ENCODE data around the gene ABHD16A.

Gene ABHD16A

GRCh38 chr6:31661262-31662123 lies 41.6 kb downstream of the ABHD16A start:
- H3K4me1 ChIP-seq, result peaks cover 6 to 67% (median 53%) of the 10 kb centered on the region in 4 donors
- DNase-seq, result no peak
- no peaks in the 10 kb centered on the region for H3K27me3 ChIP-seq
- H3K9me3 ChIP-seq, result no peaks in the 10 kb centered on the region
- peak overlapping the region; percentile 67 to 68 for H3K4me3 ChIP-seq
- TF ChIP-seq, protein P1, sequence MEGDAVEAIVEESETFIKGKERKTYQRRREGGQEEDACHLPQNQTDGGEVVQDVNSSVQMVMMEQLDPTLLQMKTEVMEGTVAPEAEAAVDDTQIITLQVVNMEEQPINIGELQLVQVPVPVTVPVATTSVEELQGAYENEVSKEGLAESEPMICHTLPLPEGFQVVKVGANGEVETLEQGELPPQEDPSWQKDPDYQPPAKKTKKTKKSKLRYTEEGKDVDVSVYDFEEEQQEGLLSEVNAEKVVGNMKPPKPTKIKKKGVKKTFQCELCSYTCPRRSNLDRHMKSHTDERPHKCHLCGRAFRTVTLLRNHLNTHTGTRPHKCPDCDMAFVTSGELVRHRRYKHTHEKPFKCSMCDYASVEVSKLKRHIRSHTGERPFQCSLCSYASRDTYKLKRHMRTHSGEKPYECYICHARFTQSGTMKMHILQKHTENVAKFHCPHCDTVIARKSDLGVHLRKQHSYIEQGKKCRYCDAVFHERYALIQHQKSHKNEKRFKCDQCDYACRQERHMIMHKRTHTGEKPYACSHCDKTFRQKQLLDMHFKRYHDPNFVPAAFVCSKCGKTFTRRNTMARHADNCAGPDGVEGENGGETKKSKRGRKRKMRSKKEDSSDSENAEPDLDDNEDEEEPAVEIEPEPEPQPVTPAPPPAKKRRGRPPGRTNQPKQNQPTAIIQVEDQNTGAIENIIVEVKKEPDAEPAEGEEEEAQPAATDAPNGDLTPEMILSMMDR (IDR thresholded peaks at IDR 0.05), result no peak
- peaks cover 4 to 41% (median 24%) of the 10 kb centered on the region in 3 donors for H3K36me3 ChIP-seq
- H3K27ac ChIP-seq, result peak overlapping the region; percentile 78 to 81
- intact Hi-C loops (cut with DNase I; ENCODE audit: low total_unique reads), result no loop called here

GRCh38 chr6:31660381-31661261 lies 42.5 kb downstream of the ABHD16A start, which contains the start of gene C6orf47:
Gene C6orf47, minus strand, starts transcription at chr6:31660778. Its CDS starts 831 bp downstream, at chr6:31659947.
- Histone ChIP-seq H3K27ac (peak within 1 kb of the TSS; percentile 78 to 81), H3K36me3 (peaks cover 4 to 49% (median 24%) of the 10 kb centered on the region in 3 donors), H3K27me3 (no peaks in the 10 kb centered on the region), H3K9me3 (no peaks in the 10 kb centered on the region), H3K4me3 (peak within 1 kb of the TSS; percentile 67 to 68), H3K4me1 (peaks cover 6 to 68% (median 51%) of the 10 kb centered on the region in 4 donors)
- DNase-seq, result peak; percentile 88 to 94
- intact Hi-C loops (cut with DNase I; ENCODE audit: low total_unique reads), result no loop called here
- TF ChIP-seq, protein P1 (IDR thresholded peaks at IDR 0.05), result no peak

DNA sequence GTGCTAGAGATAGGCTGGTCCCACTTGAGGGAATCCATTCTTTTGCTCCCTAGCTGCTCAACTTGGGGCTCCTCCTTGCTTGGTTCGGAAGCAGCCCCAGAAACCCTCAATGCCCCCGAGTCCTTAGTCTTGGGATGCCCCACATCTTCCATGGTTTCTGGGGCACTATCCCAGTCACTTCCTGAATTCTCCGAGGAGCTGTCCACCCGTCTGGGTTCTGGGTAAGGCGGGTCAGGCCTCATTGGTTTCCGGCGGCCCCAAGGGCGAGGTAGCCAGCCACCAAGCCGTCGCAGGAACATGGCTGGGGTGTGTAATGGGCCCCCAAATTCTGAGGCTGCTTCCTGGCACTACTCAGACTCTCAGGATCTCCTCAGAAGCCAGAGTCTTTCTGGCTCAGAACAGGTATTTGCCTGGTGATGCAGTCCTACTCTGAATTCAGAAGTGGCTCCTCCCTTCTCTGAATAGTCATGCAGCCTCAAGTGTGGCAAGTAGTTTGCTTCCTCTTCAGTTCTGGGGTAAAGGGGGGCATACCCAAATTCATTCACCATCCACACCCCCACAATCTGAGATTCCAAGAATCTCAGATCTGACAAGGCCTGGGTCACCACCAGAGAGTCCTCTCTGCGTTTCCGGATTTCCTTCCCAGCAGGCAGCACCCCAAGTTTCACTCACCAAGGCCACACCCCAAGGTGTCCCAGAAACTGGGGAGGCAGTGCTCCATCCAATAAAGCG lies 43.3 kb downstream of the ABHD16A start:
- Histone ChIP-seq H3K4me3 (peak overlapping the region; percentile 67 to 68), H3K9me3 (no peaks in the 10 kb centered on the region), H3K4me1 (peaks cover 6 to 76% (median 51%) of the 10 kb centered on the region in 4 donors), H3K27ac (peak overlapping the region; percentile 78 to 81), H3K36me3 (peaks cover 4 to 54% (median 24%) of the 10 kb centered on the region in 3 donors), H3K27me3 (no peaks in the 10 kb centered on the region)
- TF ChIP-seq, protein P1 (IDR thresholded peaks at IDR 0.05), result no peak
- intact Hi-C loops (cut with DNase I; ENCODE audit: low total_unique reads), result no loop called here
- no peak for DNase-seq

- Histone ChIP-seq H3K4me1 (peaks cover 6 to 72% (median 49%) of the 10 kb centered on the region in 4 donors), H3K36me3 (peaks cover 4 to 54% (median 24%) of the 10 kb centered on the region in 3 donors), H3K9me3 (no peaks in the 10 kb centered on the region), H3K27me3 (no peaks in the 10 kb centered on the region), H3K4me3 (peak overlapping the region; percentile 67 to 68), H3K27ac (peak overlapping the region; percentile 78 to 81)
- DNase-seq, result no peak
- intact Hi-C loops (cut with DNase I; ENCODE audit: low total_unique reads), result no loop called here
- TF ChIP-seq, protein P1 (IDR thresholded peaks at IDR 0.05), result no peak
Observed at GRCh38 chr6:31658983-31659648, 44.0 kb downstream of the ABHD16A start.

Data from tibial artery (tissue), 4 donors.